Mesendoderm (in vitro differentiated cells): Measurements from ENCODE around the gene PLCB1.

ENCODE experiments used
- DNase-seq: peaks from one replicate; pipeline ENCODE4 v3.0.0; 2013
- H2AK5ac ChIP-seq: 2 replicates; pipeline ENCODE4 v1.6.1; 2013; ENCODE audit warnings: low read length, inconsistent platforms
- H2BK120ac ChIP-seq: 2 replicates; pipeline ENCODE4 v1.6.1; 2013; ENCODE audit warnings: low read depth, mild to moderate bottlenecking, low read length, moderate library complexity, mixed read lengths
- H2BK15ac ChIP-seq: replicated peaks from 2 replicates; pipeline ENCODE4 v1.6.1; 2013; ENCODE audit warnings: low read depth, mild to moderate bottlenecking, moderate library complexity
- H2BK5ac ChIP-seq: 2 replicates; pipeline ENCODE4 v1.6.1; 2013; ENCODE audit warnings: low read length, inconsistent platforms
- H3K18ac ChIP-seq: 2 replicates; pipeline ENCODE4 v1.6.1; 2013; ENCODE audit warnings: mild to moderate bottlenecking, low read length, mixed read lengths
- H3K23ac ChIP-seq: one replicate; pipeline ENCODE4 v1.6.1; 2013; ENCODE audit warnings: low read length
- H3K27ac ChIP-seq: 2 replicates; pipeline ENCODE4 v1.5.1; 2013; ENCODE audit warnings: low read depth, mild to moderate bottlenecking, inconsistent platforms, low read length, moderate library complexity
- H3K27me3 ChIP-seq: 2 replicates; pipeline ENCODE4 v1.6.1; 2013; ENCODE audit warnings: low read length, control low read depth, mild to moderate bottlenecking, inconsistent platforms; ENCODE audit not compliant: insufficient read depth, poor library complexity
- H3K36me3 ChIP-seq: 2 replicates; pipeline ENCODE4 v1.6.1; 2013; ENCODE audit warnings: low read length, inconsistent platforms; ENCODE audit not compliant: control insufficient read depth, insufficient read depth
- H3K4ac ChIP-seq: one replicate; pipeline ENCODE4 v1.6.1; 2013; ENCODE audit warnings: low read depth, mild to moderate bottlenecking, low read length, moderate library complexity
- H3K4me1 ChIP-seq: 2 replicates; pipeline ENCODE4 v1.6.1; 2013; ENCODE audit warnings: low read depth, low read length, inconsistent platforms; ENCODE audit not compliant: control insufficient read depth
- H3K4me2 ChIP-seq: 2 replicates; pipeline ENCODE4 v1.6.1; 2013; ENCODE audit warnings: low read length
- H3K4me3 ChIP-seq: 2 replicates; pipeline ENCODE4 v1.5.1; 2013; ENCODE audit warnings: mild to moderate bottlenecking, low read length
- H3K56ac ChIP-seq: one replicate; pipeline ENCODE4 v1.6.1; 2013; ENCODE audit warnings: low read length
- H3K79me1 ChIP-seq: 2 replicates; pipeline ENCODE4 v1.6.1; 2013; ENCODE audit warnings: low read length, inconsistent platforms
- H3K79me2 ChIP-seq: 2 replicates; pipeline ENCODE4 v1.6.1; 2013; ENCODE audit warnings: mild to moderate bottlenecking, low read length; ENCODE audit not compliant: control insufficient read depth, insufficient read depth
- H3K9ac ChIP-seq: 2 replicates; pipeline ENCODE4 v1.6.1; 2013; ENCODE audit warnings: low read length, inconsistent platforms
- H4K5ac ChIP-seq: one replicate; pipeline ENCODE4 v1.6.1; 2013; ENCODE audit warnings: low read length
- H4K8ac ChIP-seq: one replicate; pipeline ENCODE4 v1.6.1; 2013; ENCODE audit warnings: low read depth, mild to moderate bottlenecking, control low read depth, low read length, moderate library complexity
- WGBS: extraction: QIAGEN DNeasy Blood & Tissue Kit; methylation state at CpG from one replicate; pipeline ENCODE4 v1.1.7; 2013; ENCODE audit warnings: low lambda C conversion rate, missing lambda C conversion rate; ENCODE audit not compliant: insufficient coverage; ENCODE audit errors: extremely low coverage; 5-methylcytosine and 5-hydroxymethylcytosine counted together

The PLCB1 gene

GRCh38 chr20:8210749-8211148, 78.7 kb downstream of the PLCB1 start:
- H3K23ac ChIP-seq, result no peak overlapping the region
- no peak overlapping the region for H2AK5ac ChIP-seq
- no peaks in the 10 kb centered on the region for H3K79me1 ChIP-seq
- H3K4me2 ChIP-seq, result no peak overlapping the region
- no peak overlapping the region for H3K27ac ChIP-seq
- no peak overlapping the region for H3K4ac ChIP-seq
- H2BK15ac ChIP-seq, result no peak overlapping the region
- no peaks in the 10 kb centered on the region for H3K27me3 ChIP-seq
- H2BK120ac ChIP-seq, result no peak overlapping the region
- no peak overlapping the region for H4K5ac ChIP-seq
- no peak overlapping the region for H3K9ac ChIP-seq
- no peak overlapping the region for H3K18ac ChIP-seq
- no peaks in the 10 kb centered on the region for H3K36me3 ChIP-seq
- no CpG with 5 or more reads among the region's 1 CpG for WGBS
- H3K4me1 ChIP-seq, result peaks cover 4% of the 10 kb centered on the region
- no peak overlapping the region for H4K8ac ChIP-seq
- no peak for DNase-seq
- no peak overlapping the region for H3K56ac ChIP-seq
- no peaks in the 10 kb centered on the region for H3K79me2 ChIP-seq
- H3K4me3 ChIP-seq, result no peak overlapping the region
- H2BK5ac ChIP-seq, result no peak overlapping the region

- no peak overlapping the region for H4K5ac ChIP-seq
- H3K27ac ChIP-seq, result no peak overlapping the region
- no peak overlapping the region for H3K23ac ChIP-seq
- DNase-seq, result no peak
- H3K79me2 ChIP-seq, result no peaks in the 10 kb centered on the region
- no peak overlapping the region for H3K18ac ChIP-seq
- no peaks in the 10 kb centered on the region for H3K79me1 ChIP-seq
- peaks cover 4% of the 10 kb centered on the region for H3K4me1 ChIP-seq
- H3K27me3 ChIP-seq, result no peaks in the 10 kb centered on the region
- H2BK5ac ChIP-seq, result no peak overlapping the region
- no peak overlapping the region for H3K4me2 ChIP-seq
- no peak overlapping the region for H2BK120ac ChIP-seq
- H2BK15ac ChIP-seq, result no peak overlapping the region
- no peak overlapping the region for H3K4ac ChIP-seq
- WGBS, result no CpG with 5 or more reads among the region's 3 CpGs
- no peak overlapping the region for H4K8ac ChIP-seq
- H3K9ac ChIP-seq, result no peak overlapping the region
- no peak overlapping the region for H3K56ac ChIP-seq
- H3K36me3 ChIP-seq, result no peaks in the 10 kb centered on the region
- H3K4me3 ChIP-seq, result no peak overlapping the region
- no peak overlapping the region for H2AK5ac ChIP-seq
Observed at GRCh38 chr20:8212286-8212685, 80.2 kb downstream of the PLCB1 start.

- peak; percentile 4 for DNase-seq
- Histone ChIP-seq H2BK15ac (no peak overlapping the region), H4K5ac (no peak overlapping the region), H2BK5ac (no peak overlapping the region), H3K4ac (no peak overlapping the region), H3K27me3 (no peaks in the 10 kb centered on the region), H3K56ac (no peak overlapping the region), H4K8ac (no peak overlapping the region), H3K4me2 (no peak overlapping the region), H3K36me3 (no peaks in the 10 kb centered on the region), H3K18ac (no peak overlapping the region), H3K9ac (no peak overlapping the region), H3K4me1 (peaks cover 4% of the 10 kb centered on the region), H2AK5ac (no peak overlapping the region), H3K79me1 (no peaks in the 10 kb centered on the region), H3K27ac (no peak overlapping the region), H3K79me2 (no peaks in the 10 kb centered on the region), H2BK120ac (no peak overlapping the region), H3K23ac (no peak overlapping the region), H3K4me3 (no peak overlapping the region)
- WGBS, result no CpG with 5 or more reads among the region's 1 CpG
Observed at GRCh38 chr20:8213270-8213669, 81.2 kb downstream of the PLCB1 start.

GRCh38 chr20:8213831-8214587, 81.9 kb downstream of the PLCB1 start:
- Histone ChIP-seq H3K4ac (no peak overlapping the region), H3K9ac (no peak overlapping the region), H3K23ac (no peak overlapping the region), H4K8ac (no peak overlapping the region), H3K36me3 (no peaks in the 10 kb centered on the region), H3K4me3 (no peak overlapping the region), H3K18ac (no peak overlapping the region), H2BK5ac (no peak overlapping the region), H3K27ac (no peak overlapping the region), H3K56ac (no peak overlapping the region), H3K4me2 (no peak overlapping the region), H4K5ac (no peak overlapping the region), H3K27me3 (no peaks in the 10 kb centered on the region), H2BK15ac (no peak overlapping the region), H2AK5ac (no peak overlapping the region), H2BK120ac (no peak overlapping the region), H3K4me1 (peaks cover 4% of the 10 kb centered on the region), H3K79me1 (no peaks in the 10 kb centered on the region), H3K79me2 (no peaks in the 10 kb centered on the region)
- no CpG with 5 or more reads among the region's 12 CpGs for WGBS
- DNase-seq, result no peak

GRCh38 chr20:8215361-8215781, 83.3 kb downstream of the PLCB1 start:
- H2AK5ac ChIP-seq, result no peak overlapping the region
- no peak overlapping the region for H3K56ac ChIP-seq
- no peak overlapping the region for H3K4ac ChIP-seq
- no peak overlapping the region for H3K18ac ChIP-seq
- no peaks in the 10 kb centered on the region for H3K36me3 ChIP-seq
- no peak overlapping the region for H2BK15ac ChIP-seq
- H4K8ac ChIP-seq, result no peak overlapping the region
- H3K23ac ChIP-seq, result no peak overlapping the region
- no peaks in the 10 kb centered on the region for H3K79me1 ChIP-seq
- no peak for DNase-seq
- no peaks in the 10 kb centered on the region for H3K27me3 ChIP-seq
- no peaks in the 10 kb centered on the region for H3K79me2 ChIP-seq
- WGBS, result no CpG with 5 or more reads among the region's 8 CpGs
- no peak overlapping the region for H3K27ac ChIP-seq
- no peak overlapping the region for H2BK5ac ChIP-seq
- no peak overlapping the region for H4K5ac ChIP-seq
- H3K4me3 ChIP-seq, result no peak overlapping the region
- H3K4me2 ChIP-seq, result no peak overlapping the region
- no peak overlapping the region for H2BK120ac ChIP-seq
- no peak overlapping the region for H3K9ac ChIP-seq
- peaks cover 4% of the 10 kb centered on the region for H3K4me1 ChIP-seq
